NCI-H510A (cell line): ENCODE data around the gene TEX12.

Source experiments
- DNase-seq: peaks from one replicate; lab custom pipeline; 2025; lab: John Stamatoyannopoulos, UW

TEX12 gene

DNA sequence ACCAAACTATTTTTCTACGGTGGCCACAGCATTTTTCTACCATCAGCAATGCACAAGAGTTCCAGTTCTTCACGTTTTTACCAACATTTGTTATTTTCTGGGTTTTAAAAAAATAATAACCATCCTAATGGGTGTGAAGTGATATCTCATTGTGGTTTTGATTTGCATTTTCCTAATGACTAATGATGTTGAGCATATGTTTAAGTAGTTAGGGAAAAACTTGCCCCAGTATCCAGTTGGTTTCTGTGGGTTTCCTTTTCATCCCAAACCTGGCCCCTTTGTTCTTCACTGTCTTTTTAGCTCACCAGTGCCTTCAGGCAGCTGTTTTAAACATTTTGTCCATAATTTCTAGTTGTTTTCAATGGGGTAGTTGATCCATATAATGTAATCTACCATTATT is 44.4 kb downstream of the TEX12 start:
- no peak for DNase-seq

DNA sequence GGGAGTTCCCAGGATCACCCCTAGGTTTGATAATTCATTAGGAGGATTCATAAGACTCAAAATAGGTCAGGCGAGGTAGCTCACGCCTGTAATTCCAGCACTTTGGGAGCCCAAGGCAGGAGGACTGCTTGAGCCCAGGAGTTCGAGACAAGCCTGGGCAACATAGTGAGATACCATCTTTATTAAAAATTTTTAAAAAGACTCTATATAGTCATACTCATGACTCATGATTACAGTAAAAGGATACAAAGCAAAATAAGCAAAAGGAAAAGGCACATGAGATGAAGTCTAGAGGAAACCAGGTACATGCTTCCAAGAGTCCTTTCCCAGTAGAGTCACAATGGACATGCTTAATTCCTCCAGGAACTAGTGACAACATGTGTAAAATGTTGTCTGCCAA is 45.1 kb downstream of the TEX12 start:
- DNase-seq, result no peak

DNA sequence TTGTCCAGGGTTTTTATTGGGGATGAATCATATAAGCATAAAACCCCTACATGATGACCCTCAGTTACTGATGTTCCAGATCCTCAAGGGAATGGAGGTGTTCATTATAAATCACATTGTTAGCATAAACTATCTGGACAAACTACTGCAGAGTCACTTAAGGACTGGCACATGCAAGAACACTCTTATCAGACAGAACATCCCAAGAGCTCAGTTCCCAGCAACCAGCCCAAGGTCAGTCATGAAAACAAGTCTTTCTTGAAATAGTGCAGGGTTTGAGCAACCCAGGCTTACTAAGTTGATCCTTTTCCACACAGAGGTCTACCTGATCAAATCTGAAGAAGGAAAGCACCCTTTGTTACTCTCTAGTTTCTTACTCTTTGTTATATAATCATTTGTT is 45.5 kb downstream of the TEX12 start:
- DNase-seq, result no peak

DNA sequence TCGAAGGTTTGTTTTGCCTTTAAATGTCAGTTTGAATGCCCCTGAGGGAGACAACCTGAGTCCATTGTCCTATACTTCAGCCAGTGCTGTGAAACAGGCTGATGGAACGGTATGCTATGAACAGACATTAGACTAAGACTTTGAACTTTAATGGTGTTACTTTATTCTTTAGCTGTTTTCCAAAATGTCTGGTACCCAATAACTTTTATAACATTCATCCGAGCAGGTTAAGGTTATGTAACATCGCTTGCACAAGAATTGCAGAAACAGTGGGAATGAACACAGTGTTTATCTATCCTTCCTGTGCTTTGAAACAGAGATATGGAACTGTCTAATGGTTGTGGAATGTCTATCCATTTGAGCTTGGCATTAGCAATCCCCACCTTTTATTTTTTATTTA is 46.6 kb downstream of the TEX12 start:
- no peak for DNase-seq

DNA sequence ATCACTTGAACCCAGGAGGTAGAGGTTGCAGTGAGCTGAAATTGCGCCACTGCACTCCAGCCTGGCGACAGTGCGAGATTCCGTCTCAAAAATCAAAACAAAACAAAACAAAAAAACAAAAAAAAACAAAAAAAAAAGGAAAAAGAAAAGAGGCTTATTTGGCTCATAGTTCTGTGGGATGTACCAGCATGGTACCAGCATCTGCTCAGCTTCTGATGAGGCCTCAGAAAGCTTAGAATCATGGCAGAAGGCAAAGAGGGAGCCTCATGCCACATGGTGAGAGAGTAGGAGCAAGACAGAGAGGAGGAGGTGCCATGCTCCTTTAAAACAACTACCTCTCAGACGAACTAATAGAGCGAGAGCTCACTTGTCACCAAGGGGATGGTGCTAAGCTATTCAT is 48.4 kb downstream of the TEX12 start:
- no peak for DNase-seq

DNA sequence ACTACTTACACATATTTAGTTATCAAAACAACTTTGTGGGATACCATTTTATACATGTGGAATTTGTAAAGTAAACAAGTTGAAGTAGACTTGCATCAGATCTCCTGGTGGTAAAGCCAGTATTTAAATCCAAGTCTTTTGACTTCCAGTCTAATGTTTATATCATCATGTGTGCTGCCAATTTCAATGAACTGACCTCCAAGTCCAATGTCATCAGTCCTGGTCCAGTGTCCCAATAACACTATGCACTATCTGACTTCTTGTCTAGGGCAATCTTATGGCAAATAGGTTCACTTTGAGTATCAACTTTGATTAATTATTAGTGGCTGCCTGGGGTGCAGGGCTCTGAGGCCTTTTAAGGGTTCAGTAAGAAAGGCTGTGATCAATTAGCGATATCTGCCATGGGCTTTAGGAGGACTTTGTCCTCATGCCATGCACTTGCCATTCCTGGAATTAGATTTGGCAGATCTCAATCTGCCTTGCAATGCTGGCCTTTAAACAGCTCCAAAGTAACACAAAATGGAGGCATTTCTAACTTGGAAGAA is 49.5 kb downstream of the TEX12 start:
- no peak for DNase-seq

DNA sequence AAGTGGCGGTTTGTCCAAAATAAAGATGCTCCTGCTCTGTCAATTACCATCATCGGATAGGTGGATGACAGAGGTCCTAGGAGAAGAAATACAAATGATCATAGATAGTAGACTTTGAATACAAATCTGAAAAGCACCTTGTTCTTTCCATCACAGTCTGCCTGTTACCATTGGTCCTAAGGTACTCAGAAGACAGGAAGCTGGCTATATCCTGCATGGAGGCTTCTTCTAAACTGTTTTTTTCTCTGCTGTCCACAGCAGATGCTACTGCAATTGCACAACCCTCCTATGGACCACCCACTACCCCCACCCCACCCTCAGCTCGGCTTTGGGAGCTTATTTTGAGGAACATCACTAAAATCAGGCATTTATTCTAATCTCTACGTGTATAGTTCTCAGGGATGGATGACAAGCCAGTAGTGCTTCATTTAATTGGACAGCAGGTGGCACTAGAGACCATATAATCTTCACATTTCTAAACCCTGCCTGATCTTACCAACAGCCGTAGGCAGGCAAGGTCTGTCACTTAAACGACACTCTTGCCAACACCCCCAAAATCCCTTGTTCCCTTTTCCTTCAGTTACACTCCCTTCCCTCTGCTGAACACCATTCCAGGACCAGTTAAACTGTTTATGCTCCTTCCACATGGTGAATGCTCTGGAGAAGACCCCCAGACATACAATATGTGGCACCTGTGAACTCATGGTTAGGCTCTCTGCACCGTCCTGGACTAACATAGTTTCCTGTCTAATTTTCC is 52.5 kb downstream of the TEX12 start:
- no peak for DNase-seq

DNA sequence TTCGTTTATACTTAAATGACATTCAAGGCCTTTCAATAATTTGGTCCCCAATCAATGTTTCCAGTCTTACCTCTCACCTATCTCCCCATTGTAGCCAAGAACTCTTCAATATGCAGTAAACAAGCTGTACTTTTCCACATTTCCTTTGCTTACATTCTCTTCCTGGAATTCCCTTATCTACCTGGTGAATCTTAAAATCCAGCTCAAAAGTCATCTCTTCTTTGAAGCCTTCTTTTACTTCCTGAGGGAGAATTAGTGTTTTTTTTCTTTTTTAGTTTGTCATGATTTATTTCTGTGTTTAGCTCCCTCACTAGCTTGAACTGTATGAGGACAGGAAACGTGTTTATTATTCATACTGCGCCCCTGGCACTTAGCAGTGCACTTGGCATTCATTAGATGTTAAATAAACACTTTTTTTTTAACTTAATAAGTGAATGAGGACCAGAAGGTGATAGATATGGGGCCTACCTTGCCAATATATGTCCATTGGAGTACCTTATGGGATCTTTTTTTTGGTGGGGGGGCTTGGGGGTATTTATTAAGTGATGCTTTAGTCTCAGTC is 54.2 kb downstream of the TEX12 start:
- DNase-seq, result no peak
